ENCODE data around the gene FLCN.

The FLCN gene

GRCh38 chr17:17213775-17214174, 23.2 kb downstream of the FLCN start:
- TF ChIP-seq, protein P1, sequence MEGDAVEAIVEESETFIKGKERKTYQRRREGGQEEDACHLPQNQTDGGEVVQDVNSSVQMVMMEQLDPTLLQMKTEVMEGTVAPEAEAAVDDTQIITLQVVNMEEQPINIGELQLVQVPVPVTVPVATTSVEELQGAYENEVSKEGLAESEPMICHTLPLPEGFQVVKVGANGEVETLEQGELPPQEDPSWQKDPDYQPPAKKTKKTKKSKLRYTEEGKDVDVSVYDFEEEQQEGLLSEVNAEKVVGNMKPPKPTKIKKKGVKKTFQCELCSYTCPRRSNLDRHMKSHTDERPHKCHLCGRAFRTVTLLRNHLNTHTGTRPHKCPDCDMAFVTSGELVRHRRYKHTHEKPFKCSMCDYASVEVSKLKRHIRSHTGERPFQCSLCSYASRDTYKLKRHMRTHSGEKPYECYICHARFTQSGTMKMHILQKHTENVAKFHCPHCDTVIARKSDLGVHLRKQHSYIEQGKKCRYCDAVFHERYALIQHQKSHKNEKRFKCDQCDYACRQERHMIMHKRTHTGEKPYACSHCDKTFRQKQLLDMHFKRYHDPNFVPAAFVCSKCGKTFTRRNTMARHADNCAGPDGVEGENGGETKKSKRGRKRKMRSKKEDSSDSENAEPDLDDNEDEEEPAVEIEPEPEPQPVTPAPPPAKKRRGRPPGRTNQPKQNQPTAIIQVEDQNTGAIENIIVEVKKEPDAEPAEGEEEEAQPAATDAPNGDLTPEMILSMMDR (conservative IDR thresholded peaks at IDR 0.05; ENCODE audit: low read depth, low read length), result no peak

DNA sequence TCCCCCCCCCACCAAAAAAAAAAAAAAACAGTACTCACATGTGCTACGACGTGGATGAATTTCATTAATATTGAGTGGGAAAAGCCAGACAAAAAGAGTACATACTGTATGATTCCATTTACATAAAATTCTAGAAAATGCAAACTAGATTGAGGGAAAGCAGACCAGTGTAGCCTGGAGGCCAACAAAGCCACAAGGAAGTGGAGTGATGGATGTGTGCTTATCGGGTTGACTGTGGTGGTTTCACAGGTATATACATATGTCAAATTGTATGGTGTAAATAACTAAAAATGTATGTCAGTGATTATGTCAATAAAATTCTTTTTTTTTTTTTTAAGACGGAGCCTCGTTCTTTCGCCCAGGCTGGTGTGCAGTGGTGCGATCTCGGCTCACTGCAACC, 29.0 kb downstream of the FLCN start:
- H3K4me3 ChIP-seq (ENCODE audit: low read depth, low read length), result no peak overlapping the region
- TF ChIP-seq, protein P1 (conservative IDR thresholded peaks at IDR 0.05; ENCODE audit: low read depth, low read length), result no peak
- DNase-seq (ENCODE audit: low read depth), result no peak

More at GRCh38 chr17:17213775-17214174, 23.2 kb downstream of the FLCN start:
- H3K4me3 ChIP-seq (ENCODE audit: low read depth, low read length), result no peak overlapping the region
- DNase-seq (ENCODE audit: low read depth), result no peak

GRCh38 chr17:17206913-17207335, 30.0 kb downstream of the FLCN start:
- TF ChIP-seq, protein P1 (conservative IDR thresholded peaks at IDR 0.05; ENCODE audit: low read depth, low read length), result no peak
- H3K4me3 ChIP-seq (ENCODE audit: low read depth, low read length), result no peak overlapping the region
- no peak for DNase-seq (ENCODE audit: low read depth)

DNA sequence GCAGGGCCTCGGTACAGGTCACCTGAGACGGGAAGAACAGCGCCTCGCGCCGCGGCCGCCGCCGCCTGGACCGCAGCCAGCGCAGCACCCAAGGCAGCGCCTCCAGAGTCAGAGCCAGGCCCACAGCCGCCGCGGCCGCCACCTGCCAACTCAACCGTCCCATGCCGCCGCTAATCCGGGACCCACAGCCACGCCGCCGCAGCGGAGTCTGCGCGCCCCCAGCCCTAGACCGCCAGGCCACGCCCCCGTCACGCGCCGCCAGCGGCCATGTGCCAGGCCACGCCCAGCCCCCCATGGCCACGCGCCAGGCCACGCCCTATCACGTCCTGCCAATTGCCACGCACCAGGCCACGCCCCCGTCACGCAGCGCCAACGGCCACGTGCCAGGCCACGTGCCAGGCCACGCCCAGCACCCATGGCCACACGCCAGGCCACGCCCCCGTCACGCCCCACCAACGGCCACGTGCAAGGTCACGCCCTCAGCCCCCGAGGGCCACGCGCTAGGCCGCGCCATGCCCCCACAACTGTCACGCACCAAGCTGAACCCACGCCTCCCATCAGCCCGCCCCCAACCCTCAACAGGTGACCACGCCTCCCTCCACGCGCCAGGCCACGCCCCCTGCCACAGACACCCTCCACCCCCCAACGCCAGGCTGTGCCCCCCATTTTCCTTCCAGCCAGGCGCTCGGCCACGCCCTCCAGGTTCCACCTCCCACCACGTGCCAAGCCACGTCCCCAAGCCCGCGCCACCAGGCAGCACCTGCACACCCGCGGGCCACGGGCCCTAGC, 30.6 kb downstream of the FLCN start, which contains the start of gene PLD6:
PLD6 (minus strand) TSS at position 210 of the 789 bp plus-strand sequence; CDS start at position 163, 47 bp downstream.
- H3K4me3 ChIP-seq (ENCODE audit: low read depth, low read length), result peak within 1 kb of the TSS; percentile 57
- DNase-seq (ENCODE audit: low read depth), result peak; percentile 68
- TF ChIP-seq, protein P1 (conservative IDR thresholded peaks at IDR 0.05; ENCODE audit: low read depth, low read length), result no peak

DNA sequence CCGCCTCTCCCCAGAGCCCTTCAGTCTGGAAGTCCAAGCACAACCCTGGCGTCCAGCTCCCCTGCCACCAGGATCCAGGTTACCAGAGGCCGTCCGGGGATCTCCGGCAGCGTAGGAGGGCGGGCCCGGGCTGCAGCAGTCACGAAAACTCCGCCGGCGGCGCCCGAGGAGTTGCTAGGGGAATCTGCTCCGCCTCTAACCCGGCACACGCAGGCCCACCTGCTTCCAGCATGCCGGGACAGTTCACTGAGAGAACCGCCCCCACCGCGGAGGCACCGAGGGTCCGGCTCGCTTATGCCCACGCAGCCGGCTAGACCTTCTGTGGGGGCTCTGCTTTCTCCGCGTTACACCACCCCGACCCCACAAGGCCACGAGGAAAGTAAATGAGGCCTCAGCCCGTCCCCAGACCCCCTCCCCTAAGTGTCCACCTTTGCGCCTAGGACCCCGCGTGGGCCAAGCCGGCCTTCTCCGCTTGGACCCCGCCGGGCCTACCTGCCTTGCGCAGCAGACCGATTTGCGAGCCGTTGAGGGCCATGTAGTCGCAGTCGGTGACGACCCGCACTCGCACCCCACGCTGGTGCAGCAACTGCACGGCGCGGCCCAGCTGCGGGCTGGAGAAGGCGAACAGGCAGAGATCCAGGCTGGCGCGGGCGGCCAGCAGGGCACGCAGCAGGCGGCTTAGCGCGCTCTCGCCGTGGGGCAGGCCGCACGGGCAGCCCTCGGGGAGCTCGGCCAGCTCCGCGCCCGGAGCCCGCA, 31.4 kb downstream of the FLCN start:
- H3K4me3 ChIP-seq (ENCODE audit: low read depth, low read length), result peak overlapping the region; percentile 57
- TF ChIP-seq, protein P1 (conservative IDR thresholded peaks at IDR 0.05; ENCODE audit: low read depth, low read length), result no peak
- peak; percentile 47 for DNase-seq (ENCODE audit: low read depth)

- no peak for DNase-seq (ENCODE audit: low read depth)
- H3K4me3 ChIP-seq (ENCODE audit: low read depth, low read length), result peak overlapping the region; percentile 57
- TF ChIP-seq, protein P1 (conservative IDR thresholded peaks at IDR 0.05; ENCODE audit: low read depth, low read length), result no peak
These were observed 32.2 kb downstream of the FLCN start for GRCh38 chr17:17204635-17205231.

Measured in choroid plexus epithelial cell (primary cell).